ENCODE data around the gene MMP27. TPM values are rescaled to one million over a fixed set of nuclear protein-coding genes. Genes with fewer than 3 reads are reported as not detected.

Gene MMP27
- total RNA-seq, 1 experiment from 2014 or later = not detected

DNA sequence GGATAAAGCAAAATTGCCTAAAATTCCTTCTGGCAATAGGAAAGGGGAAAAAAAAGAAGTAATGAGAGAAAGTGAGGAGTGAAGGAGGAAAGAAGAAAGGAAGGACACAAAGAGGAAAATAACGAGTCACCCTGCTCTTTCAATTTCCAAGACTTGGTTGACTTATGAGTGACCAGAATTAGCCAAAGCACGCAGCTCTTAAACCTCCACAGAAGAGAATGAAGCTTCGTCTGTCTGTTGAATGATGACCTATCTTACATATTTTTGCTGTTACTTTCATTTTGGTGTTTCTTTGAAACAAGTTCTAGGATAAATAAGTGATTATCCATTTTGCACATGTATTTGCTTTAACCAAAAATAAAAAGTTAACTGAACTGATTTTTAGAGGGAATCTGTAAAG is 728 bp downstream of the MMP27 start:
- Histone ChIP-seq H3K4me3 (replicated peaks in 1 of 2; ENCODE audit: low read depth in 1 of 2, low read length in 2 of 2) (no peak overlapping the region), H3K4me1 (ENCODE audit: control insufficient read depth in 1 of 2, insufficient read depth in 2 of 2, low read length in 2 of 2) (peaks cover 0 to 4% of the 10 kb centered on the region in 2 experiments; a peak in 1 of 4 replicates), H2AFZ (ENCODE audit: low read depth, low read length, poor library complexity, severe bottlenecking) (no peak overlapping the region), H3K79me2 (ENCODE audit: insufficient read depth, low read length) (no peaks in the 10 kb centered on the region), H4K20me1 (ENCODE audit: insufficient read depth) (no peaks in the 10 kb centered on the region), H3K9ac (ENCODE audit: low read length) (no peak overlapping the region), H3K27ac (ENCODE audit: low read depth, low read length) (no peak overlapping the region), H3K36me3 (ENCODE audit: control insufficient read depth in 1 of 2, insufficient read depth in 2 of 2, low read length in 2 of 2) (no peaks in the 10 kb centered on the region), H3K9me3 (ENCODE audit: control insufficient read depth in 1 of 2, insufficient read depth in 1 of 2, low read depth in 1 of 2, low read length in 2 of 2) (no peaks in the 10 kb centered on the region), H3K4me2 (ENCODE audit: low read length) (no peak overlapping the region), H3K9me2 (ENCODE audit: insufficient read depth) (no peaks in the 10 kb centered on the region), H3K27me3 (ENCODE audit: insufficient read depth, low read length) (no peaks in the 10 kb centered on the region)
- ChIA-PET CTCF (no interaction called here), POLR2A (no interaction called here), RAD21 (ENCODE audit: low non-redundant PET in 1 of 2, low total read pairs in 2 of 2, uncharacterized antibody in 2 of 2, unreplicated experiment in 2 of 2) (no interaction called here)
- DNase-seq (ENCODE audit: low read depth, low spot score) (no peak), ATAC-seq (no peak)
- no TSS peak for BruUV-seq (replicated peaks)
- intact Hi-C loops (cut with micrococcal nuclease) = no loop called here
- TF ChIP-seq FOSL1 (IDR thresholded peaks at IDR 0.05; ENCODE audit: low read depth) (no peak), POLR2A (IDR thresholded peaks at IDR 0.05; ENCODE audit: borderline replicate concordance, extremely low read depth, insufficient read depth, insufficient read length) (no peak), POLR2AphosphoS5 (IDR thresholded peaks at IDR 0.05; ENCODE audit: low read depth, low read length) (no peak), CEBPB (IDR thresholded peaks at IDR 0.05; ENCODE audit: low read depth) (no peak), SRF (IDR thresholded peaks at IDR 0.05; ENCODE audit: low read depth) (no peak), SIN3A (IDR thresholded peaks at IDR 0.05; ENCODE audit: low read depth) (no peak), ZFX (IDR thresholded peaks at IDR 0.05) (no peak), EZH2phosphoT487 (IDR thresholded peaks at IDR 0.05; ENCODE audit: borderline replicate concordance) (no peak)
- TF ChIP-seq, protein P1, sequence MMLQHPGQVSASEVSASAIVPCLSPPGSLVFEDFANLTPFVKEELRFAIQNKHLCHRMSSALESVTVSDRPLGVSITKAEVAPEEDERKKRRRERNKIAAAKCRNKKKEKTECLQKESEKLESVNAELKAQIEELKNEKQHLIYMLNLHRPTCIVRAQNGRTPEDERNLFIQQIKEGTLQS (IDR thresholded peaks at IDR 0.05) = no peak

DNA sequence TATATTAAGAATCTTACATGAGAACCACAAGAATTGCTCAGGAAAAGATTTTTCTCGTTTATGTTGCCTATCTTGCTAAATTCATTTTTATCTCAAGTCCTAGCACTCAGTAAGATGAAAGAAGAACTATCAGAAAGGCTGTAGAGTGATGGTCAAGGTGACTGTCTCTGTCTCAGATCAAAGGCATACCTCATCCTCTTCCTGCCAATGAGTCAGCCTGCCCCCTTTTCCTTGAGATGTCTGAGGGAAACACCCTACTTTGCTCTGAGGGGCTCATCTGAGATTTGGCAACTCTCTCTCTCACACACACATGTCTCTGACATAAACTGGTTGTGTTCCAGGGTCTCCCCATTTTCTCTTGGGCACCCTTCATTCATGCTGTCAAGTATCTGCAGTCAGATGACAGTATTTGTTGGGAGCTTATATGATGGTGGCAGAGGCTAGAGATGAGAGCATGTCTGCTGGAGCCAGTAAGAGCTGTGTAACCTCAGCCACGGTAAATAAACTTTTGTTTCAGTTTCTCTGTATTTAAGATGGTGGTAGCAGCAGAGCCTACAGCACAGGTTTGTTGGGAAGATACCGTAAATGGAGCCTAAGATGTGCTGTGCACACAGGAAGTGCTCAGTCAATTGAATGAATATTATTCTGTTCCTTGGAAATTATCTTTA is 1.6 kb downstream of the MMP27 start:
- intact Hi-C loops (cut with micrococcal nuclease) = no loop called here
- no peaks in the 10 kb centered on the region for H3K27me3 ChIP-seq (ENCODE audit: insufficient read depth, low read length)
- TF ChIP-seq, protein P2, sequence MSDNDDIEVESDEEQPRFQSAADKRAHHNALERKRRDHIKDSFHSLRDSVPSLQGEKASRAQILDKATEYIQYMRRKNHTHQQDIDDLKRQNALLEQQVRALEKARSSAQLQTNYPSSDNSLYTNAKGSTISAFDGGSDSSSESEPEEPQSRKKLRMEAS (IDR thresholded peaks at IDR 0.05) = no peak
- TF ChIP-seq POLR2A (IDR thresholded peaks at IDR 0.05; ENCODE audit: borderline replicate concordance, extremely low read depth, insufficient read depth, insufficient read length) (no peak), TCF7L2 (IDR thresholded peaks at IDR 0.05; ENCODE audit: borderline replicate concordance, extremely low read depth, insufficient read depth, insufficient read length) (peak; percentile 20), CBX3 (IDR thresholded peaks at IDR 0.05; ENCODE audit: low read depth) (no peak)
- H3K79me2 ChIP-seq (ENCODE audit: insufficient read depth, low read length) = no peaks in the 10 kb centered on the region
- POLR2A ChIA-PET = no interaction called here
- H3K9me3 ChIP-seq (ENCODE audit: control insufficient read depth in 1 of 2, insufficient read depth in 1 of 2, low read depth in 1 of 2, low read length in 2 of 2) = no peaks in the 10 kb centered on the region
- no peak overlapping the region for H2AFZ ChIP-seq (ENCODE audit: low read depth, low read length, poor library complexity, severe bottlenecking)
- DNase-seq (ENCODE audit: low read depth, low spot score) (no peak), ATAC-seq (no peak; the same call in 1 of the 2 replicates)
- CTCF ChIA-PET = no interaction called here
- no peak overlapping the region for H3K27ac ChIP-seq (ENCODE audit: low read depth, low read length)
- no peak overlapping the region for H3K9ac ChIP-seq (ENCODE audit: low read length)
- no peaks in the 10 kb centered on the region for H3K9me2 ChIP-seq (ENCODE audit: insufficient read depth)
- H3K4me1 ChIP-seq (ENCODE audit: control insufficient read depth in 1 of 2, insufficient read depth in 2 of 2, low read length in 2 of 2) = peaks cover 0 to 4% of the 10 kb centered on the region in 2 experiments; a peak in 1 of 4 replicates
- no peak overlapping the region for H3K4me2 ChIP-seq (ENCODE audit: low read length)
- H3K4me3 ChIP-seq (replicated peaks in 1 of 2; ENCODE audit: low read depth in 1 of 2, low read length in 2 of 2) = no peak overlapping the region
- RAD21 ChIA-PET (ENCODE audit: low non-redundant PET in 1 of 2, low total read pairs in 2 of 2, uncharacterized antibody in 2 of 2, unreplicated experiment in 2 of 2) = no interaction called here
- BruUV-seq (replicated peaks) = no TSS peak
- H4K20me1 ChIP-seq (ENCODE audit: insufficient read depth) = no peaks in the 10 kb centered on the region
- H3K36me3 ChIP-seq (ENCODE audit: control insufficient read depth in 1 of 2, insufficient read depth in 2 of 2, low read length in 2 of 2) = no peaks in the 10 kb centered on the region
